ACHN (cell line): ENCODE results near the gene ZKSCAN1.
"Not testable (repeated sequence)": the region's sequence is repeated elsewhere in the genome, so short reads cannot be mapped to it uniquely, and the experiment has no call there.

Experiments
- DNase-seq: peaks from one replicate; pipeline ENCODE4 v3.0.0-alpha.2; 2015
- in situ Hi-C: cut with HindIII; loops from 2 replicates; pipeline ENCODE4 v1.10.0; 2017; ENCODE audit warnings: low sequenced_read_pairs, low pct_ligation_motif_present, low pct_unique_long_range_greater_than_20kb

ZKSCAN1 gene

DNA sequence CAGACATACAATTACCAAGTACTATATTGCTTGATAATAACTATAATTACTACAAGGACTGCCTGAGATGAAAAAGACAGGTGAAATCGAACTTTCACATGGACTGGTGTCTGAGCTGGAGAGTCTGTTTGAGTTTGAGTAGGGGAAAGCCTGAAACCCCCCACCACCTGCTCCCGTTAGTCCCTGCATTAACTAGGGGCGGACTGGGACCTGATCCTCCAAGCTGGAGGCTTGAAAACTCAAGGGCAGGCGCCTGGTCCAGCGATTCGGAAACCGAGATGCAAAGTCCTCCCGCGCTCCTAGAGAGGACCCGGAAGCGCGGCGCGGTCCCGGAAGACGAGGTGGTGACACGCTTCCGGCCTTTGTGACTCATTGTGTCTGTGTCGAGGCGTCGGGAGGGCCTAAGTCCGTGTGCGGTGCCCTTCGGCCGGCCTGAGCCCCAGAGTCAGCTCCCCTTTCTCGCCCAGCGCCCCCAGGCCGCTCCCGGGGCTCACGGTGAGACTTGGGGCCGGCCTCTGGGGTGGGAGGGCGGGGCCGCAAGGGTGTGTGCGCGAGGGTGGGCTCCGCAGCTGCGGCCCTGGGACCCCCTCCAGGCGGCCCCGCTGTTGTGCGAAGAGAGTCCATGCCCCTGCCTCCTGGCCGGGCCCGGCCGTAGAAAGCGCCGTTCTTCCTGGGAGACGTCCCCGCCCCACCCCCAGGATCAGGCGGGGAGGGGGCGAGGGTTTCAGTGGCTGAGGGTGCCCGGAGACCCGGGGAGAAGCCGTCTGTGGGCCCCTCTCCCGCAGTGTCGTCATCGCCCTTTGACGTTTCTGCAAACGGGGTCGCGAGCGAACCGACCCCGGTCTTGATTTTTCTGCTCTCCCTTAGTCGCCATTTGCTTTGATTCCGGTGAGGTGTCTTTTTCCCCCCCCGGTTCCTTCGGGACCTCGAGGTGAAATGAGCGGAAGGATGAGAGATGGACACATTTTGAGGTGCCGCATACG, at the start of gene ZKSCAN1:
ZKSCAN1 (plus strand) TSS at position 365 of the 983 bp plus-strand sequence. CDS start 7,911 bp downstream, outside the sequence.
- in situ Hi-C loops: no loop called here
- DNase-seq: peak; percentile 98

GRCh38 chr7:99969298-99969697, 46.1 kb upstream of the ZKSCAN1 start:
- DNase-seq: no peak
- in situ Hi-C loops: no loop called here

DNA sequence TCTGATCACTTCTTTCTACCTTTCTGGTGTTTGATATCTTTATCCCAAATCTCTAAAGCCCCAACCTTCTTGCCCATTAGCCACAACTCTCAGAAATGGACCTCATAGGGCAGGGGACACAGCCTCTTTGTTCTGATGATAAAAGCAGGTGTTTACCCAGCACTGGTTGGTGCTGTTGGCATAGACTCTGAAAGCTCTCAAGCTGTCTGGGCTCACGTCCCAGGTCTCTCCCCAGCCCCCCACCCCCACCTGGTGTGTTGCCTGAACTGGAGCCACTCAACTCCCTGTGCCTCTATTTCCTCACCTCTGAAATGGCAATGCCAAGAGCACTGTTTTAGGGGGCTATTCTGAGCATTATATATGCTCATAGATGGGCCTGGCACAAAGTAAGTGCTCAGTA, 45.6 kb upstream of the ZKSCAN1 start:
- in situ Hi-C loops, DNase-seq: not testable (repeated sequence)

- DNase-seq: no peak
- in situ Hi-C loops: no loop called here
These were observed 44.2 kb upstream of the ZKSCAN1 start for GRCh38 chr7:99971242-99971641.

- in situ Hi-C loops, DNase-seq: not testable (repeated sequence)
These were observed 41.6 kb upstream of the ZKSCAN1 start for GRCh38 chr7:99973817-99974216.

- in situ Hi-C loops: no loop called here
These were observed 40.7 kb upstream of the ZKSCAN1 start for GRCh38 chr7:99974681-99975080.

DNA sequence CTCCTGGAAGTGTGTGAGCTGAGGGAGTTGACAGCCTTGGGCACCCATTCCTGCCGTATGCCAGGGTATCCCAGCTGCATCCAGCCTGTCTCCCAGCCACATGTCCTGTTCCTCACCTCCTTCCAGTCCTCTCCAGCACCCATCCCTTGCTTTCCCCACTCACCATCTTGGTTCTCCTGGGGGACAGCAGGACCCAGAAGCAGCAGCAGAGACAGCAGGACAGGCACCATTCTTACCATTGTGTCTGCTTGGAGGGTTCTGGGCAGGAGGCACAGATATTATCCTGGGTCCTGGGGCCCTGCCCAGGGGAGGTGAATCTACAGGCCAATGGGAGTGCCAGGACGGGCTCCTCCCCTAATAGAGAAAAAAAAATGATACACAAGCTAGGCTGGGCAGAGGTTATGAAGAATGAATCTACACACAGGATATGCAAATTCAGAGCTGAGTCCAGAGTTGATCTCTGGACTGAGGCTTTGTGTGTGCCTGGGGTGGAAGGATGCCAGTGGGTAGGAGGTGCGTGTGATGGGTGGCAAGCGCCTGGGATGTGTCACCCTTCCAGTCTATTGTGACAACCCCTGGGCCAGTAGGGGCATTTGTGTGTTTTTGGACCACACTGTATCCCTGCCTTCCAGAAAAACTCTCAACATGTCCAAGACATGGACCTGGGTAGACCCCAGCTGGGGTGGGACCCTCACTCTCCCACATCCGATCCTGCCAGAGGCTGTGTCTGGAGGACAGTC, 39.4 kb upstream of the ZKSCAN1 start, which contains the start of gene AZGP1:
AZGP1 (minus strand) TSS at position 250 of the 740 bp plus-strand sequence; CDS start at position 239, 11 bp downstream.
- no peak for DNase-seq
- in situ Hi-C loops: no loop called here

More at GRCh38 chr7:99974681-99975080, 40.7 kb upstream of the ZKSCAN1 start:
- no peak for DNase-seq

DNA sequence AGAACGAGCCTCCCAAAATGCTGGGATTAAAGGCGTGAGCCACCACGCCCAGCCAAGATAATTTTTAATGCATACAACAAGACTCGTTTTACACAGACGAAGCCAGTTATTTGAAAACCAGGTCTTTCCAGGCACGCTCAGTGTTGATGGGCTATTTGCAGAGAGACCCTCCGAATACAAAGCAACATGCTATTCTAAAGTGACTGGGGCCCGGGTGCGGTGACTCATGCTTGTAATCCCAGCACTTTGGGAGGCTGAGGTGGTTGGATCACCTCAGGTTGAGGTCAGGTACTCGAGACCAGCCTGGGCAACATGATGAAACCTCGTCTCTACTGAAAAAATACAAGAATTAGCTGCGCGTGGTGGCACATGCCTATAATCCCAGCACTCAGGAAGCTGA, 38.8 kb upstream of the ZKSCAN1 start:
- no peak for DNase-seq
- in situ Hi-C loops: no loop called here

GRCh38 chr7:99979814-99980225, 35.6 kb upstream of the ZKSCAN1 start:
- in situ Hi-C loops: not testable (repeated sequence)

GRCh38 chr7:99980448-99980872, 34.9 kb upstream of the ZKSCAN1 start:
- DNase-seq, in situ Hi-C loops: not testable (repeated sequence)

More at GRCh38 chr7:99979814-99980225, 35.6 kb upstream of the ZKSCAN1 start:
- DNase-seq: peak; percentile 28

DNA sequence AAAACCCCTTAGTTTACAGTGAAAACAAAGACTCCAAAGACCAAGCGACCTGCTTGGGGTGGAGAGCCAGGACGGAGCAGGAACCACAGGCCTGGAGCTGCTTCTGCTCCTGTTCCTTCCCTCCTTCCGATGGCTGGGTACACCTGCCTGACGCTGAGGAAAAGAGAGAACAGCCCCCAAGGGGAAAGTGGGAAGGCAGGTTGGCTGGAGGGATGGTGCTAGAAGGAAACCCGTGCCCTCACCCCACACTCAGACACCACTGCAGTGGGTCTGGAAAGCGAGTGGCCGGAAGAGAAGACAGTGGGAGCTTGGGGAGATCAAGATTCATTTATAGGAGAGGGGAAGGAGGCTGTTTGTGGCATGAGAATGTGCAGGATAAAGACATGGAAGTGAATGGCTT, 34.3 kb upstream of the ZKSCAN1 start:
- DNase-seq, in situ Hi-C loops: not testable (repeated sequence)

DNA sequence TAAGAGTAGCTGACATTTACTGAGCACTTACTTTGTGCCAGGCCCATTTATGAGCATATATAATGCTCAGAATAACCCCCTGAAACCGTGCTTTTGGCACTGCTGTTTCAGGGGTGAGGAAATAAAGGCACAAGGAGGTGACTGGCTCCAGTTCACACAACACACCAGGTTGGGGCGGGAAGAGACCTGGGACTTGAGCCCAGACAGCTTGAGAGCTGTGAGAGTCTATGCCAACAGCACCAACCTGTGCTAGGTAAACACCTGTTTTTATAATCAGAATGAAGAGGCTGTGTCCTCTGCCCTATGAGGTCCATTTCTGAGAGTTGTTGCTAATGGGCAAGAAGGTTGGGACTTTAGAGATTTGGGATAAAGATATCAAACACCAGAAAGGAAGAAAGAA, 30.8 kb upstream of the ZKSCAN1 start:
- in situ Hi-C loops: no loop called here
- DNase-seq: no peak

GRCh38 chr7:99987306-99987705, 28.1 kb upstream of the ZKSCAN1 start:
- DNase-seq, in situ Hi-C loops: not testable (repeated sequence)

DNA sequence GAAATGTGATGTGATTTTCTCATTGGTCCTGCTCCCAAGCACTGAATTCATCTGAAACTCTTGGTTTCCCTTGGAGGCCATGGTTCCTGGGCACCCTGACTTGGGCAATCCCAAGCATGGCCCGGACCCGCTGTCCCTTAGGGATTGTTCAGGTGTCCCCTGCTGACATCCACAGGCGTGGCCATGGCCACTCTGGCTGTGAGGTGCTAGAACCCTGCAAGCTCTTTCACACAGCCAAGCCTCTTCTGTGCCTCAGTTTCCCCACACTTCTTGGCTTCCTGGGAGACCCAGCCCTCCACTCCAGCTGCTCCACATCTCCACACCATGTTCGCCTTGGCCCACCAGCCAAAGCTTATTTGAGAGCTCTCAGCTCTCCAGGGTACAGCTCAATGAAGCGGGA, 27.6 kb upstream of the ZKSCAN1 start:
- no peak for DNase-seq
- in situ Hi-C loops: no loop called here

GRCh38 chr7:99990460-99990852, 24.9 kb upstream of the ZKSCAN1 start:
- no peak for DNase-seq
- in situ Hi-C loops: loop anchor here (10.0 kb wide), 1 partner anchor 66 kb away; the partner anchor contains the start of gene GJC3

GRCh38 chr7:99991543-99991942, 23.9 kb upstream of the ZKSCAN1 start:
- DNase-seq: not testable (repeated sequence)
- in situ Hi-C loops: loop anchor here (10.0 kb wide), 1 partner anchor 67 kb away; the partner anchor contains the start of gene GJC3

GRCh38 chr7:99992330-99993038, 22.9 kb upstream of the ZKSCAN1 start:
- DNase-seq: no peak
- in situ Hi-C loops: loop anchor here (10.0 kb wide), 1 partner anchor 68 kb away; the partner anchor contains the start of gene GJC3

GRCh38 chr7:99994819-99995218, 20.6 kb upstream of the ZKSCAN1 start:
- DNase-seq: no peak
- in situ Hi-C loops: loop anchor here (10.0 kb wide), 1 partner anchor 70 kb away; the partner anchor contains the start of gene GJC3
